Progenitor cell of endocrine pancreas (in vitro differentiated cells): Measurements from ENCODE around the gene BCOR. TPM values are rescaled to one million over a fixed set of nuclear protein-coding genes. Genes with fewer than 3 reads are reported as not detected.

Experiments
- DNase-seq: peaks from one replicate; pipeline ENCODE4 v3.0.0; 2021; ENCODE audit warnings: low spot score; ENCODE audit not compliant: unreplicated experiment
- H3K27ac Mint-ChIP-seq: 2 replicates; pipeline ENCODE4 v1.8.0; 2021; ENCODE audit warnings: mild to moderate bottlenecking, moderate library complexity, mixed read lengths
- H3K27me3 Mint-ChIP-seq: 2 replicates; pipeline ENCODE4 v1.8.0; 2021; ENCODE audit warnings: mixed read lengths
- H3K36me3 Mint-ChIP-seq: 2 replicates; pipeline ENCODE4 v1.8.0; 2022; ENCODE audit warnings: mixed read lengths; ENCODE audit not compliant: insufficient read depth
- H3K4me1 Mint-ChIP-seq: 2 replicates; pipeline ENCODE4 v1.8.0; 2021; ENCODE audit warnings: low read depth, mixed read lengths
- H3K4me3 Mint-ChIP-seq: 2 replicates; pipeline ENCODE4 v1.8.0; 2021; ENCODE audit warnings: low read depth, mild to moderate bottlenecking, moderate library complexity, mixed read lengths
- H3K9me3 Mint-ChIP-seq: 2 replicates; pipeline ENCODE4 v1.8.0; 2021; ENCODE audit warnings: low read depth, mixed read lengths
- total RNA-seq: library from RNA; stranded (reverse); gene quantifications from 2 replicates; pipeline ENCODE4 v1.2.1, GENCODE V29; 2021
- TF ChIP-seq, protein P1 (sequence below): fragments of 200-600 bp; sonication (generic); IDR thresholded peaks from one replicate; pipeline ENCODE4 v1.5.0; 2021; ENCODE audit warnings: antibody characterized with exemption, mild to moderate bottlenecking; ENCODE audit not compliant: unreplicated experiment

BCOR gene
- total RNA-seq, 1 donor from 2014 or later = 20.5 TPM

DNA sequence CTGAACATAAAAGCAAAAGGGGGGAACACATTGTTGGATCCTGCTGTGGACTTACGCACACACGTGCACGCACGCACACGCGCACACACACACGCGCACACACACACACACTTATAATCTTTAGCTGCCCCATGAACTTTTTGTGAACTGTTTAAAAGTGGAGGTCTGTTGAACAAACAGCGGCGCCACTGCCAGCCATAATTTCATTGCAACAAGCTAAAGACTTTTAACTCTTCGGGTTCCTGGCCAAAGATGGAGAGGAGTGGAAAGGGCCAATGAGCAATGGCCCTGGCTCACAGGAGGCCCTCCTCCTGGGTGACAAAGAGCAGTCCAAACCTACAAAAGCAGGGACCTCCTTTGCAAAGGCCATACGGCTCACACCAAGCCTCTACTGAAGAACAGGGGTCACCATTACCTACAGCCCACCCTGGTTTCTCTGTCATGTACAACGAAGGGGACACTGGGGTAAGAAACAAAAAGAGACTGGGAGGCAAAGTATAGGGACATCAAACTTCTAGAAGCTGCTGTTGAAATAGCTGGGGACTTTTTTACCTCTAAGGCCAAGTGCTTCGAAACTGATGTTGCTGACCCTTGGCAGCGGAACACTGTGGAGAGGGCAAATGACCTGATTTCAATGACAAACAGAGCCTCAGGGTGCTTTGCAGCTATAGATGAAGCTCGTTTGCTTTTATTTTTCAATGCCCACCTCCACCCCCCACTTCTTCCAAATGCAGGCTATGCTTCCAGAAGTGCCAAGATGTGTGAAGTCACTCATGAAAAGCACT is 16.7 kb downstream of the BCOR start:
- Mint-ChIP-seq H3K36me3 (peaks cover 3% of the 10 kb centered on the region), H3K9me3 (no peaks in the 10 kb centered on the region)

DNA sequence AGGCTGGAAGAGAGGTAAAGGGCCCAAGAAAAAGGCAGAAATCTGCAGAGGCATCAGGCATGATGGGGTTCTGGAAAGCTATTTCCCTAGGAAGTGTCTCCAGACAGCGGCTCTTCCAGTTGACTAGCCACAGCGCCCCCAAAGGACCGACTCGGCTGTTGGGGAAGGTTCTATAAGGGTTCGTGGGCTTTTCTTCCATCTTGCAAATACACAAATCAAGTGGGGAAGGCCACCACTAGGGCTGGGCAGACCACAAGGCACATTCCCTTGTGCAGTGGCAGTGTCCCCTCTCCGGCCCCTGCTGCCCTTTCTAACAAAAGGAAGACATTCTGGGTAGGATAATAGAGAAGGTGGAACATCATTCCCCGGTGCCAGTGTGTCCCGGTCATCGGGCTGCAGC is 18.2 kb downstream of the BCOR start:
- peaks cover 7% of the 10 kb centered on the region for H3K36me3 Mint-ChIP-seq
- no peak overlapping the region for H3K27ac Mint-ChIP-seq
- H3K4me3 Mint-ChIP-seq = no peak overlapping the region
- H3K4me1 Mint-ChIP-seq = peaks cover 20% of the 10 kb centered on the region
- no peaks in the 10 kb centered on the region for H3K9me3 Mint-ChIP-seq
- H3K27me3 Mint-ChIP-seq = no peaks in the 10 kb centered on the region
- TF ChIP-seq, protein P1, sequence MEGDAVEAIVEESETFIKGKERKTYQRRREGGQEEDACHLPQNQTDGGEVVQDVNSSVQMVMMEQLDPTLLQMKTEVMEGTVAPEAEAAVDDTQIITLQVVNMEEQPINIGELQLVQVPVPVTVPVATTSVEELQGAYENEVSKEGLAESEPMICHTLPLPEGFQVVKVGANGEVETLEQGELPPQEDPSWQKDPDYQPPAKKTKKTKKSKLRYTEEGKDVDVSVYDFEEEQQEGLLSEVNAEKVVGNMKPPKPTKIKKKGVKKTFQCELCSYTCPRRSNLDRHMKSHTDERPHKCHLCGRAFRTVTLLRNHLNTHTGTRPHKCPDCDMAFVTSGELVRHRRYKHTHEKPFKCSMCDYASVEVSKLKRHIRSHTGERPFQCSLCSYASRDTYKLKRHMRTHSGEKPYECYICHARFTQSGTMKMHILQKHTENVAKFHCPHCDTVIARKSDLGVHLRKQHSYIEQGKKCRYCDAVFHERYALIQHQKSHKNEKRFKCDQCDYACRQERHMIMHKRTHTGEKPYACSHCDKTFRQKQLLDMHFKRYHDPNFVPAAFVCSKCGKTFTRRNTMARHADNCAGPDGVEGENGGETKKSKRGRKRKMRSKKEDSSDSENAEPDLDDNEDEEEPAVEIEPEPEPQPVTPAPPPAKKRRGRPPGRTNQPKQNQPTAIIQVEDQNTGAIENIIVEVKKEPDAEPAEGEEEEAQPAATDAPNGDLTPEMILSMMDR = no peak
- no peak for DNase-seq

More for the DNA sequence above, 16.7 kb downstream of the BCOR start:
- no peak for DNase-seq
- peak overlapping the region; percentile 34 for H3K27ac Mint-ChIP-seq
- peaks cover 32% of the 10 kb centered on the region for H3K4me1 Mint-ChIP-seq
- TF ChIP-seq, protein P1 = no peak
- H3K27me3 Mint-ChIP-seq = no peaks in the 10 kb centered on the region
- H3K4me3 Mint-ChIP-seq = no peak overlapping the region

DNA sequence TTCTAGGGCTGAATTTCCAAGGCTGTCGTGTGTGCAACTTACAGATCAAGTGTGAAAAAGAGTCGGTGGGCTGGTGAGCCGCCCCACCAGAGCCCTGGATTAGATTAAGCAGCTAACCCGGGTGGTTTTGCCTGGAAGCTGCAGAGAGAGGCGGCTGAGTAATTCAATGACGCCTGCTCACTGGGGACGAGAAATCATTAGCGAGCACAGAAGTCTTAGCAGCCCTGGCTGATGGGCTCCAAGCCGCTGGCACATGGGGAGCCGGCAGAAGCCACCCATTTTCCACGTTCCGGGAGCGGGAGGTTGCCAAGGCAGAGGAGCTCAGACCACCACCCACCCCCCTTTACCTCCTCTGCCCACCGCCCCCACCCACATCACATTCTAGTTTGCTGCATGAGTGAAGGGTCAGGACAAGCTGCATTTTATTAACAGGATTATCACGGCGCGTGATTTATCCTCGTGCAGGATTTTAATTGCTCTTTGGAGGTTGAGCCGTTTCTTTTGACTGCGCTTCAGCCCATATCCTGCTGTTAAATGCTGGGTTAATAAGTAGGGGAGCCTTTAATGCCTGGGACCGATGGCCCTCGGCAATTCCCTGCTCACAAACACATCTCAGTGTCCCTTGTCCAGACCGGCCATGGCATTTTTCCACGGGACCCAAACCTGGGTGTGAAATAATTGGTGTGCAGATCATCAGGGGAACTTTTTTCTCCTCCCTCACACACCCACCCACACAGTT is 19.1 kb downstream of the BCOR start:
- H3K27me3 Mint-ChIP-seq = no peaks in the 10 kb centered on the region
- H3K36me3 Mint-ChIP-seq = peaks cover 10% of the 10 kb centered on the region
- TF ChIP-seq, protein P1 = no peak
- peaks cover 16% of the 10 kb centered on the region for H3K4me1 Mint-ChIP-seq
- no peak for DNase-seq
- H3K4me3 Mint-ChIP-seq = no peak overlapping the region
- H3K9me3 Mint-ChIP-seq = no peaks in the 10 kb centered on the region
- H3K27ac Mint-ChIP-seq = no peak overlapping the region

DNA sequence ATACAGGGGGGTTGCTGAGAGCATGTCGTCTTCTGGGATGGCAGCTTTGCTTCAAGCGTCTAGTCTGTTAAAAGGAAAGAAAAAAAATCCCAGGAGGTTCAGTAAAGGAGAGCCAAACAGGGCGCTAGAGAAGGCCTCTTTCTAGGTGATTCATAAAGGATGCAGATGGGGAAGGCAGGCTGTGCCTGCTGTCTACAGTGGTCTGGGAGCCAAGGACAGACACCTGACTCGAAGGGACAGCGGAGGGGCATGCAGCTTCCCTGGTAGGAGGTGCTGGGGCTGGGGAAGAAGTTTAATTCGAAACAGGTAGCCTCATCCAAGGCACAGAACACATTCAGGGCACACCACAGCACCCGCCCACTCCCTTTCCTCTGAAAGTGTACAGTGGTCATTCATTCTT is 19.9 kb downstream of the BCOR start:
- no peak for DNase-seq
- H3K36me3 Mint-ChIP-seq = peaks cover 13% of the 10 kb centered on the region
- peaks cover 16% of the 10 kb centered on the region for H3K4me1 Mint-ChIP-seq
- H3K27me3 Mint-ChIP-seq = no peaks in the 10 kb centered on the region
- TF ChIP-seq, protein P1 = no peak
- no peaks in the 10 kb centered on the region for H3K9me3 Mint-ChIP-seq
- no peak overlapping the region for H3K4me3 Mint-ChIP-seq
- H3K27ac Mint-ChIP-seq = no peak overlapping the region

DNA sequence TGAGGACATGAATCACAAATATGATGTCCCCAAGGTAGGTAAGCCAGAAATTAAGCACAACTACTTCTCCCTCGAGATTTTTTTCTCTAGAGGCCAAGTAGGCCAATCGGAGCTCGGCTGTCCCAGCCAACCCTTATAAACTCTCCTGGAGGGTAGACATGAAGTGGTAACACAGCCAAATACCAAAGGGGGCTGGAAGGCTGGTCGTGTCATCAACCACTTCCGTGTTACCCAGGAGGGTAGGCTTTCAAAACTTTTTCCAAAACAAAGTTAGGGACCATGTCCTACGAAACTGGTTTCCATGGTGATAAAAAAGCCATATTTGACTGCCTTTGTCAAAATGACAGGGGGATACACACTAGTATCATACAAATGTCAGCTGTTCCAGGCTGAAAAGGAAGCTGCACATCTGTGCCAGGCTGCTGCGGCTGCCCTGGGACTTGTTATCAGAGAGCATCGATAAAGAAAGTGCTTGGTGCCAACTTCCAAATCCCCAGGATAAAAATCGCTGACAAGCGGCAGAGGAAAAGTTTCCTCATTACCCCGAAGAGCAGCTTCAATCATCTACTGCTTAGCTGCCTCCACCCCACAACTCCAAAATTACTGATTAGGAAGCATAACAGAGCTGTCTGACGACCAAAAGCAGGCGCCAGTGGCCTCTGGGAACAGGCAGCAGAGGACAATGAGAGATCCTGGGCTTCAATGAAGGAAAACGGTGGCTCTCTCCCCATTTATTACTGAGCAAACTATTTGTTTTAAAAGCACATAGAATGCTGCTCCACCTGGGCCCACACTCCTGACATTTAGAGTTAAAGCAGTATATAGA is 20.8 kb downstream of the BCOR start:
- H3K4me3 Mint-ChIP-seq = no peak overlapping the region
- H3K36me3 Mint-ChIP-seq = peaks cover 13% of the 10 kb centered on the region
- H3K27ac Mint-ChIP-seq = no peak overlapping the region

More for the DNA sequence above, 20.8 kb downstream of the BCOR start:
- DNase-seq = no peak
- H3K4me1 Mint-ChIP-seq = peaks cover 12% of the 10 kb centered on the region
- no peaks in the 10 kb centered on the region for H3K27me3 Mint-ChIP-seq
- TF ChIP-seq, protein P1 = no peak
- no peaks in the 10 kb centered on the region for H3K9me3 Mint-ChIP-seq
